KOPT-K1 (cell line): ENCODE results near the gene SPPL2B.
"Not testable (repeated sequence)": the region's sequence is repeated elsewhere in the genome, so short reads cannot be mapped to it uniquely, and the experiment has no call there.

Source experiments
- H3K27ac ChIP-seq: fragments of 200-600 bp; sonication (generic); 2 replicates; pipeline ENCODE4 v1.5.1; 2016; ENCODE audit warnings: antibody characterized with exemption, mild to moderate bottlenecking, low read depth, low read length; ENCODE audit not compliant: poor library complexity, severe bottlenecking
- H3K36me3 ChIP-seq: fragments of 200-600 bp; sonication (generic); 2 replicates; pipeline ENCODE4 v1.5.1; 2017; ENCODE audit warnings: antibody characterized with exemption, mild to moderate bottlenecking, low read length, moderate library complexity; ENCODE audit not compliant: insufficient read depth
- H3K9me3 ChIP-seq: fragments of 200-600 bp; sonication (generic); 2 replicates; pipeline ENCODE4 v1.5.1; 2017; ENCODE audit warnings: antibody characterized with exemption, low read length, mild to moderate bottlenecking; ENCODE audit not compliant: insufficient read depth, poor library complexity, severe bottlenecking

Gene SPPL2B

GRCh38 chr19:2345794-2346663, 17.5 kb downstream of the SPPL2B start:
- no peak overlapping the region for H3K27ac ChIP-seq
- H3K36me3 ChIP-seq, result peaks cover 56% of the 10 kb centered on the region
- no peaks in the 10 kb centered on the region for H3K9me3 ChIP-seq

GRCh38 chr19:2349818-2350217, 21.3 kb downstream of the SPPL2B start:
- not testable (repeated sequence) for H3K27ac ChIP-seq, H3K9me3 ChIP-seq
- peaks cover 54% of the 10 kb centered on the region; the same call in 1 of the 2 replicates for H3K36me3 ChIP-seq

GRCh38 chr19:2350656-2351055, 22.2 kb downstream of the SPPL2B start:
- H3K9me3 ChIP-seq, result no peaks in the 10 kb centered on the region
- H3K27ac ChIP-seq, result no peak overlapping the region
- peaks cover 46% of the 10 kb centered on the region; the same call in 1 of the 2 replicates for H3K36me3 ChIP-seq

- Histone ChIP-seq H3K27ac (no peak overlapping the region), H3K9me3 (no peaks in the 10 kb centered on the region), H3K36me3 (peaks cover 37% of the 10 kb centered on the region; the same call in 1 of the 2 replicates)
Observed at GRCh38 chr19:2351591-2351990, 23.1 kb downstream of the SPPL2B start.

GRCh38 chr19:2352121-2352520, 23.6 kb downstream of the SPPL2B start:
- Histone ChIP-seq H3K27ac (no peak overlapping the region), H3K36me3 (peaks cover 33% of the 10 kb centered on the region; the same call in 1 of the 2 replicates), H3K9me3 (no peaks in the 10 kb centered on the region)

- H3K36me3 ChIP-seq, result peaks cover 33% of the 10 kb centered on the region; the same call in 1 of the 2 replicates
- H3K27ac ChIP-seq, result no peak overlapping the region
- H3K9me3 ChIP-seq, result no peaks in the 10 kb centered on the region
Observed at GRCh38 chr19:2353159-2353886, 24.8 kb downstream of the SPPL2B start.

- Histone ChIP-seq H3K9me3 (no peaks in the 10 kb centered on the region), H3K36me3 (peaks cover 27% of the 10 kb centered on the region; the same call in 1 of the 2 replicates), H3K27ac (no peak overlapping the region)
Observed at GRCh38 chr19:2353887-2354592, 25.6 kb downstream of the SPPL2B start.

- Histone ChIP-seq H3K9me3 (no peaks in the 10 kb centered on the region), H3K27ac (no peak overlapping the region), H3K36me3 (peaks cover 26% of the 10 kb centered on the region; the same call in 1 of the 2 replicates)
Observed at GRCh38 chr19:2354670-2355069, 26.2 kb downstream of the SPPL2B start.

GRCh38 chr19:2355168-2356035, 26.9 kb downstream of the SPPL2B start:
- no peak overlapping the region for H3K27ac ChIP-seq
- no peaks in the 10 kb centered on the region for H3K9me3 ChIP-seq
- H3K36me3 ChIP-seq, result peaks cover 18% of the 10 kb centered on the region; the same call in 1 of the 2 replicates

GRCh38 chr19:2356036-2356646, 27.7 kb downstream of the SPPL2B start:
- Histone ChIP-seq H3K27ac (no peak overlapping the region), H3K36me3 (peaks cover 16% of the 10 kb centered on the region; the same call in 1 of the 2 replicates), H3K9me3 (no peaks in the 10 kb centered on the region)

GRCh38 chr19:2357279-2358206, 29.1 kb downstream of the SPPL2B start:
- H3K27ac ChIP-seq, result no peak overlapping the region
- H3K36me3 ChIP-seq, result peaks cover 16% of the 10 kb centered on the region; the same call in 1 of the 2 replicates
- no peaks in the 10 kb centered on the region for H3K9me3 ChIP-seq

GRCh38 chr19:2358548-2359173, 30.2 kb downstream of the SPPL2B start:
- no peak overlapping the region for H3K27ac ChIP-seq
- peaks cover 4% of the 10 kb centered on the region; the same call in 1 of the 2 replicates for H3K36me3 ChIP-seq
- no peaks in the 10 kb centered on the region for H3K9me3 ChIP-seq
